Measurements from ENCODE around the gene P4HA2.

P4HA2 gene

GRCh38 chr5:132142459-132142858, 85.2 kb downstream of the P4HA2 start:
- no peaks in the 10 kb centered on the region for H3K36me3 ChIP-seq (ENCODE audit: low read depth)
- H3K27ac ChIP-seq (ENCODE audit: poor library complexity, severe bottlenecking), result no peak overlapping the region
- H3K27me3 ChIP-seq (ENCODE audit: insufficient read depth, poor library complexity, severe bottlenecking), result no peaks in the 10 kb centered on the region
- DNase-seq (ENCODE audit: low spot score) (no peak), ATAC-seq (ENCODE audit: low read depth) (no peak)
- no peak overlapping the region for H3K4me3 ChIP-seq (ENCODE audit: severe bottlenecking)
- TF ChIP-seq CTCF (IDR thresholded peaks at IDR 0.05; ENCODE audit: poor library complexity, severe bottlenecking), result no peak
- peaks cover 12% of the 10 kb centered on the region for H3K4me1 ChIP-seq (ENCODE audit: insufficient read depth, poor library complexity, severe bottlenecking)
- peaks cover 8% of the 10 kb centered on the region for H3K9me3 ChIP-seq (ENCODE audit: severe bottlenecking)

Data from RWPE2 (cell line).